ENCODE data around the gene CDK5.

DNA sequence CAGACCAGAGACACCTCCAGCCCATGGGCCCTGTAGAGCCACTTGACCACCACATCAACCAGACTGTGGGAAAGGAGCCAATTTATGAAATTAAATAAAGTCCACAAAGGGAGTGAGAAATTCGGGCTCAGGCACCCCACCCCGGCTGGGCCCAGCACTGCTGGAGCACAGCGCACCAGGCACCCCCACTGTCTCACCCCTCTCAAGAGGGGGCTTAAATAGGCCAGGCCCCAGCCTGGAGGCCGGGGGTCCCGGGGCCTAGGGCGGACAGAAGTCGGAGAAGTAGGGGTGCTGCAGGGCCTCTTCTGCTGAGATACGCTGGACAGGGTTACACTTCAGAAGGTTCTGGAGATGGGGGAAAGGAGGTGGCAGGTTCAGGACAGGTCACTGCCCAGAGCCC lies 3.9 kb downstream of the CDK5 start:
- TF ChIP-seq CTCF (IDR thresholded peaks at IDR 0.05) (no peak), EZH2 (IDR thresholded peaks at IDR 0.05; ENCODE audit: borderline replicate concordance, insufficient read depth, low read depth, low read length, poor library complexity, severe bottlenecking) (no peak)
